ENCODE measurements around the gene NPHS1.

GRCh38 chr19:35847911-35848310 lies 4.4 kb downstream of the NPHS1 start:
- no peak for TF ChIP-seq POLR2AphosphoS5 (IDR thresholded peaks at IDR 0.05; ENCODE audit: borderline replicate concordance, low read depth, low read length)
- TF ChIP-seq EZH2 (IDR thresholded peaks at IDR 0.05) = no peak

All from SK-N-MC (cell line).